Fibroblast of villous mesenchyme (primary cell): ENCODE measurements around the gene EED. TPM values are rescaled to one million over a fixed set of nuclear protein-coding genes. Genes with fewer than 3 reads are reported as not detected.

Experiments
- DNase-seq: peaks from one replicate; pipeline ENCODE4 v3.0.0-alpha.2; 2010; ENCODE audit warnings: low read depth
- H3K4me3 ChIP-seq: 2 replicates; pipeline ENCODE4 v1.5.1; 2011; ENCODE audit warnings: low read depth, mild to moderate bottlenecking, low read length
- total RNA-seq: library from RNA; depleted of rRNA; stranded (reverse); fragments of >200 nt; gene quantifications from 2 replicates; pipeline ENCODE4 v1.2.3, GENCODE V29; 2012
- TF ChIP-seq, protein P1 (sequence below): IDR thresholded peaks from 2 replicates; pipeline ENCODE4 v1.5.1; 2012; ENCODE audit warnings: low read depth, mild to moderate bottlenecking, low read length; ENCODE audit not compliant: insufficient read depth

Gene EED
- total RNA-seq, 1 donor, result 25.9 TPM

DNA sequence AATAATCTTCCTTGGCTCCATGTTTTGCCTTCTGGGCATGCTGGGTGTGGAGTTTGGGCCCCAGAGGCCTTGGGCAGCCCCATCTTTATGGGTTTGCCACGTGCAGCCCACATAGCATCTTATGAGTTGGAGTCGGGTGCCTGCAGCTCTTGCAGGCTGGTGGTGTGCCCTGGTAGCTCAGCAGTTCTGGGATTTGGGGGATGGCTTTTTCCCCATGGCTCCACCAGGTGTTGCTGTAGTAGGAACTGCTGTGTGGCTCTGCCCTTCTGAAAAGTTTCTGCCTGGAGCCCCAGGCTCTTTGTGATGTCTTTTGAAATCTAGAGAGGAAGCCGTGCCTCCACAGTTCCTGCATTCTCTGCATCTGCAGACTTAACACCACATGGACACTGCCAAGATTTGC lies 16.8 kb downstream of the EED start:
- TF ChIP-seq, protein P1, sequence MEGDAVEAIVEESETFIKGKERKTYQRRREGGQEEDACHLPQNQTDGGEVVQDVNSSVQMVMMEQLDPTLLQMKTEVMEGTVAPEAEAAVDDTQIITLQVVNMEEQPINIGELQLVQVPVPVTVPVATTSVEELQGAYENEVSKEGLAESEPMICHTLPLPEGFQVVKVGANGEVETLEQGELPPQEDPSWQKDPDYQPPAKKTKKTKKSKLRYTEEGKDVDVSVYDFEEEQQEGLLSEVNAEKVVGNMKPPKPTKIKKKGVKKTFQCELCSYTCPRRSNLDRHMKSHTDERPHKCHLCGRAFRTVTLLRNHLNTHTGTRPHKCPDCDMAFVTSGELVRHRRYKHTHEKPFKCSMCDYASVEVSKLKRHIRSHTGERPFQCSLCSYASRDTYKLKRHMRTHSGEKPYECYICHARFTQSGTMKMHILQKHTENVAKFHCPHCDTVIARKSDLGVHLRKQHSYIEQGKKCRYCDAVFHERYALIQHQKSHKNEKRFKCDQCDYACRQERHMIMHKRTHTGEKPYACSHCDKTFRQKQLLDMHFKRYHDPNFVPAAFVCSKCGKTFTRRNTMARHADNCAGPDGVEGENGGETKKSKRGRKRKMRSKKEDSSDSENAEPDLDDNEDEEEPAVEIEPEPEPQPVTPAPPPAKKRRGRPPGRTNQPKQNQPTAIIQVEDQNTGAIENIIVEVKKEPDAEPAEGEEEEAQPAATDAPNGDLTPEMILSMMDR, result no peak
- no peak overlapping the region for H3K4me3 ChIP-seq
- DNase-seq, result no peak

DNA sequence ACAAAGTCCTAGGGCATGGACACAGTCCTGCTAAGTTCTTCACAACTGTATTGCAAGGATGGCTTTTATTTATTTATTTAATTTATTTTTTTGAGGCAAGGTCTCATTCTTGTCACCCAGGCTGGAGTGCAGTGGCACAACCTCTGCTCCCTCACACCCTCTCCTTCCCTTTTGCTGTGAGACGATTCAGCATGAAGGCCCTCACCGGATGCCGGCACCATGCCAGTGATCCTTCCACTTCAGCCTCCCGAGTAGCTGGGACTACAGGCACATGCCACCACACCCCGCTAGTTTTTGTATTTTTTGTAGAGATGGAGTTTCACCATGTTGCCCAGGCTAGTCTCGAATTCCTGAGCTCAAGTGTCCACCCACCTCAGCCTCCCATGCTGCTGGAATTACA lies 17.8 kb downstream of the EED start:
- TF ChIP-seq, protein P1, result no peak
- no peak overlapping the region for H3K4me3 ChIP-seq
- no peak for DNase-seq

DNA sequence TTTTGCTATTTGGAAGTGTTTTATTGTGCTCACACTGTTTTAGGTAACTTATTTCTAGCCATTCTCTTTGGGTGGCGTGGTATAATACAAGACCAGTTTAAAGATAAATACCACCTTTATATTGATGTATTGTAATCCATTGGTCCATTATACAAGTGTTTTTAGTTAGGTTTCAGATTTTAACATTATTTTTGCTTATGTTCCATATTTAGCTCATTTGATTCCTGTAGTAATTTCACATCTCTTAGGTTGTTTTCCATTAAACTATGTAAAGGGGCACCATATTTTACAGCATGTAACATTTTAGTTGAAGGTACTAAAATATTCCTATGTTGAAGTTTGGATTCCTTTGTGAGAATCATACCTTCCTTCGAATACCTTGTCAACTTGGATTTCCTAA lies 20.1 kb downstream of the EED start:
- no peak overlapping the region for H3K4me3 ChIP-seq

DNA sequence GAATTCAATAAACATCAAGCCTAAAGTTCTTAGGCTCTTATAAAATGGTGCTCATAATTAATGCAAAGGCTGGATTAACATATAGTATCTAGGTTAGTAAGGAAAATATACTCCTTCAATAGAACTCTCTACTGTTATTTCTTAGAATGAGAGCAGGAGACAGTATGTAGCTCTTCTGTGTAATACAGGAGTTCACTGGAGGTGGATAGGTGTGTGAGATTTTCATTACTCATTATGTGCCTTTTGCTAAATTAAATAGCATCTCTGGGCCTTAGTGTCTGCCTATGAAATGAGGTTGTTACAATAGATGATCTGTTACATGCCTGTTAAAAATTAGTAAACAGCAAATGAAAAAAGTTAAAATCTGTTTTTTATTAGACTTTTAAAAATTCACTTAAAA lies 20.6 kb downstream of the EED start:
- H3K4me3 ChIP-seq, result no peak overlapping the region
- DNase-seq, result no peak
- TF ChIP-seq, protein P1, result no peak

More for the DNA sequence above, 20.1 kb downstream of the EED start:
- no peak for DNase-seq
- TF ChIP-seq, protein P1, result no peak

DNA sequence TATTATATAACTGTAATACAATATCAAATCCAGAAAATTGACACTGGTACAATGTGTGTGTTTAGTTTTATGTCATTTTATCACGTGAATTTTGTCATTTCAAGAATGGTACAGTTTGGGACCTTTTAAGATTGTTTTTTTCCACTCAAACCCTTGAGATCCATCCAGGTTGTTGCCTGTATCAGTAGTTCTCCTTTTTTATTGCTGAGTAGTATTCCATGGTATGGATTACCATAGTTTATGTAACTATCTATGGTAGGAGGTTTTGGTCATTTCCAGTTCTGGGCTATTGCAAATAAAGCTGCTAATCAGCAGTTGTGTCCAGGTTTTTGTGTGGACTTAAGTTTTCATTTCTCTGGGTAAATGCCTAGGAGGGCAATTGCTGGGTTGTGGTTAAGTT lies 25.1 kb downstream of the EED start:
- DNase-seq, result no peak
- TF ChIP-seq, protein P1, result no peak
- no peak overlapping the region for H3K4me3 ChIP-seq

DNA sequence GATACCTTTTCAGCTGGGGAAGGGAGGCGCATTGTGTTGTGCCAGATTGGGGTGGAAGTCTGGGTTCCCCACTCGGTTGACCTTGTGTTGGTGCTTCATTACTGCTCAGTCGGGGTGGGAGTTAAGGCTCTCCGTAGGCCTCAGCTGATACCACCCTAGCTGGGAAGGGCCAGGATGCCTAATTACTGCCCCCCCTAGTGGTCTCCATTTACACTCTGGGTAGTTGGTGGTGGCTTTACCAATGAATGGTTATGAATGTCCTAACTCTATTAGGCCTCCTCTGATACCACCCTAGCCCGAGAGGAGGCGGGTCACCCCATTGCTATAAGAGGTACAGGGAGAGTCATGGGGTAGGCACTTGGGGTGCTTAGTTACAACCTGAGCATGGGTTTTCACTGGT lies 29.9 kb downstream of the EED start:
- DNase-seq, result no peak
- no peak overlapping the region for H3K4me3 ChIP-seq
- TF ChIP-seq, protein P1, result peak; percentile 27

DNA sequence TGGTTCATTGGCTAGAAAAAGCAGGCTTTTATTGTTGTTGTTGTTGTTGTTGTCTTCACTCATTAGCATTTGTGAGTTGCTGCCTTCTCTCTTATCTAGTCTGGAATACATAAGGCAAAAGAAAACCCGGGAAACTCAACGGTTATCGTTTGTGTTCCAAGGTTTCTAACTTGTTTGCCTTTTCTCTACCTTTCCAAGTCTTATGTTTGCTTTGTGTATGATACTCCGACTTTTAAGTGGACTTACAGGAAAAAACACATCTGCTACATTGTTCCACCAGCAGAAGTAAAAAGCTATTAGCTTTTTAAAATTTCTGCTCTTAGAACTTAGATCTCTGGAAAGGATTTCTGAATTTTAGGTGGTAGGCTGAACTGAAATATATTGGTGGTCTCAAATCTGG lies 30.4 kb downstream of the EED start:
- no peak for DNase-seq
- TF ChIP-seq, protein P1, result no peak
- H3K4me3 ChIP-seq, result no peak overlapping the region
